K562 (cell line): Measurements from ENCODE around the gene RSRC1. TPM values are rescaled to one million over a fixed set of nuclear protein-coding genes. Genes with fewer than 3 reads are reported as not detected.

Experiments
- CBFA2T3 ChIP-seq: fragments of 450-650 bp; IDR thresholded peaks from 2 replicates; pipeline ENCODE4 v1.6.1; 2017
- DIDO1 ChIP-seq: fragments of 450-650 bp; IDR thresholded peaks from 2 replicates; pipeline ENCODE4 v1.6.1; 2016; ENCODE audit warnings: low read depth, missing biosample characterization, missing genetic modification characterization
- EGR1 ChIP-seq: fragments of 450-650 bp; conservative IDR thresholded peaks from 2 replicates; pipeline ENCODE4 v1.6.1; 2017; ENCODE audit warnings: mild to moderate bottlenecking
- ESRRB ChIP-seq: fragments of 250-450 bp; sonication (Bioruptor Pico); IDR thresholded peaks from 2 replicates; pipeline ENCODE4 v1.5.0; 2020; ENCODE audit warnings: mild to moderate bottlenecking, moderate library complexity, borderline replicate concordance
- GTF2A2 ChIP-seq: IDR thresholded peaks from 2 replicates; pipeline ENCODE4 v1.6.1; 2016; ENCODE audit warnings: mild to moderate bottlenecking, missing genetic modification characterization, missing compliant biosample characterization
- LEF1 ChIP-seq: fragments of 450-650 bp; IDR thresholded peaks from 2 replicates; pipeline ENCODE4 v1.6.1; 2016; ENCODE audit warnings: mild to moderate bottlenecking
- POLR2G ChIP-seq: fragments of 200-400 bp; formaldehyde crosslinking; IDR thresholded peaks from 2 replicates; pipeline ENCODE4 v1.6.1; 2017; ENCODE audit warnings: low read depth, mild to moderate bottlenecking, antibody characterized with exemption, low read length, moderate library complexity
- STAG1 ChIP-seq: sonication (generic); formaldehyde crosslinking; IDR thresholded peaks from 2 replicates; pipeline ENCODE4 v1.5.0; 2020; ENCODE audit warnings: missing genetic modification reagents, borderline replicate concordance
- TCF7 ChIP-seq: sonication (generic); IDR thresholded peaks from 2 replicates; pipeline ENCODE4 v1.6.1; 2016; ENCODE audit warnings: antibody characterized with exemption, borderline replicate concordance
- ZNF23 ChIP-seq: fragments of 250-450 bp; sonication (Bioruptor Pico); IDR thresholded peaks from 2 replicates; pipeline ENCODE4 v1.4.0; 2020; ENCODE audit warnings: mild to moderate bottlenecking
- ZSCAN32 ChIP-seq: fragments of 450-650 bp; formaldehyde crosslinking; IDR thresholded peaks from 2 replicates; pipeline ENCODE4 v1.4.0; 2020; ENCODE audit warnings: mild to moderate bottlenecking, moderate library complexity
- polyA plus RNA-seq, 8 experiments: library from polyadenylated mRNA; depleted of rRNA in 4 of 8; stranded (reverse) in 5 of 8; unstranded in 3 of 8; fragments of >200 nt; fragmentation: Nextera tagmentation in 2 of 8; fragmentation: Illumina TruSeq in 1 of 8; extraction: Ambion mirVana in 2 of 8; extraction: Trizol in 1 of 8; gene quantifications; 2 replicates each; pipeline versions ENCODE4 v1.2.1 to v1.2.3, GENCODE V29; 2011 to 2014; ENCODE audit warnings: inconsistent platforms in 1 of 8, missing spikeins in 1 of 8
- total RNA-seq, 7 experiments: library from RNA; depleted of rRNA in 6 of 7; stranded (reverse); fragments of >200 nt in 6 of 7; fragmentation: Illumina TruSeq in 2 of 7; extraction: Trizol in 2 of 7; gene quantifications; 2 replicates each; pipeline versions ENCODE4 v1.2.1 to v1.2.3, GENCODE V29; 2011 to 2021; ENCODE audit warnings: low replicate concordance in 1 of 7
- TF ChIP-seq, protein P1 (sequence below), 2 experiments: fragments of 450-650 bp in 1 of 2; IDR thresholded peaks; 2 replicates each; pipeline ENCODE4 v1.6.1; 2011 to 2017; ENCODE audit warnings: low read depth in 2 of 2, antibody characterized with exemption in 1 of 2, borderline replicate concordance in 1 of 2, low read length in 1 of 2, mild to moderate bottlenecking in 1 of 2, mixed read lengths in 1 of 2; ENCODE audit not compliant: control insufficient read depth in 1 of 2
- TF ChIP-seq, protein P2 (sequence below): fragments of 250-450 bp; sonication (Bioruptor Pico); IDR thresholded peaks from 2 replicates; pipeline ENCODE4 v1.4.0; 2020; ENCODE audit warnings: mild to moderate bottlenecking, moderate library complexity

RSRC1 gene
- total and polyA plus RNA-seq, 9 of the 15 experiments (the other 6 are each of a cell fraction or from before 2014, with no cell fraction given) = 19.3 to 128 (median 75.5) TPM

- TF ChIP-seq, protein P1, sequence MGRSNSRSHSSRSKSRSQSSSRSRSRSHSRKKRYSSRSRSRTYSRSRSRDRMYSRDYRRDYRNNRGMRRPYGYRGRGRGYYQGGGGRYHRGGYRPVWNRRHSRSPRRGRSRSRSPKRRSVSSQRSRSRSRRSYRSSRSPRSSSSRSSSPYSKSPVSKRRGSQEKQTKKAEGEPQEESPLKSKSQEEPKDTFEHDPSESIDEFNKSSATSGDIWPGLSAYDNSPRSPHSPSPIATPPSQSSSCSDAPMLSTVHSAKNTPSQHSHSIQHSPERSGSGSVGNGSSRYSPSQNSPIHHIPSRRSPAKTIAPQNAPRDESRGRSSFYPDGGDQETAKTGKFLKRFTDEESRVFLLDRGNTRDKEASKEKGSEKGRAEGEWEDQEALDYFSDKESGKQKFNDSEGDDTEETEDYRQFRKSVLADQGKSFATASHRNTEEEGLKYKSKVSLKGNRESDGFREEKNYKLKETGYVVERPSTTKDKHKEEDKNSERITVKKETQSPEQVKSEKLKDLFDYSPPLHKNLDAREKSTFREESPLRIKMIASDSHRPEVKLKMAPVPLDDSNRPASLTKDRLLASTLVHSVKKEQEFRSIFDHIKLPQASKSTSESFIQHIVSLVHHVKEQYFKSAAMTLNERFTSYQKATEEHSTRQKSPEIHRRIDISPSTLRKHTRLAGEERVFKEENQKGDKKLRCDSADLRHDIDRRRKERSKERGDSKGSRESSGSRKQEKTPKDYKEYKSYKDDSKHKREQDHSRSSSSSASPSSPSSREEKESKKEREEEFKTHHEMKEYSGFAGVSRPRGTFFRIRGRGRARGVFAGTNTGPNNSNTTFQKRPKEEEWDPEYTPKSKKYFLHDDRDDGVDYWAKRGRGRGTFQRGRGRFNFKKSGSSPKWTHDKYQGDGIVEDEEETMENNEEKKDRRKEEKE (IDR thresholded peaks at IDR 0.05; ENCODE audit: borderline replicate concordance in 1 of 2, control insufficient read depth in 1 of 2, low read depth in 2 of 2, low read length in 1 of 2) = no peak
- TF ChIP-seq POLR2G (no peak), CBFA2T3 (no peak), LEF1 (no peak), DIDO1 (no peak), ZNF23 (CRISPR knock-in tag) (no peak), TCF7 (no peak), STAG1 (CRISPR knock-in tag) (no peak), EGR1 (no peak), GTF2A2 (tag) (no peak), ESRRB (CRISPR knock-in tag) (no peak), ZSCAN32 (no peak)
- TF ChIP-seq, protein P2, sequence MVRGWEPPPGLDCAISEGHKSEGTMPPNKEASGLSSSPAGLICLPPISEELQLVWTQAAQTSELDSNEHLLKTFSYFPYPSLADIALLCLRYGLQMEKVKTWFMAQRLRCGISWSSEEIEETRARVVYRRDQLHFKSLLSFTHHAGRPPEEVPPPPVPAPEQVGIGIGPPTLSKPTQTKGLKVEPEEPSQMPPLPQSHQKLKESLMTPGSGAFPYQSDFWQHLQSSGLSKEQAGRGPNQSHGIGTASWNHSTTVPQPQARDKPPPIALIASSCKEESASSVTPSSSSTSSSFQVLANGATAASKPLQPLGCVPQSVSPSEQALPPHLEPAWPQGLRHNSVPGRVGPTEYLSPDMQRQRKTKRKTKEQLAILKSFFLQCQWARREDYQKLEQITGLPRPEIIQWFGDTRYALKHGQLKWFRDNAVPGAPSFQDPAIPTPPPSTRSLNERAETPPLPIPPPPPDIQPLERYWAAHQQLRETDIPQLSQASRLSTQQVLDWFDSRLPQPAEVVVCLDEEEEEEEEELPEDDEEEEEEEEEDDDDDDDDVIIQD (CRISPR knock-in tag) = no peak
Observed at GRCh38 chr3:158084651-158085050, 25.2 kb upstream of the RSRC1 start (continued).
